Breast epithelium (tissue), 4 donors: ENCODE measurements around the gene SRSF9. TPM values are rescaled to one million over a fixed set of nuclear protein-coding genes. Genes with fewer than 3 reads are reported as not detected.
A peak's percentile ranks its signal among the peaks of the same experiment; 100 is the strongest.

Source experiments
- DNase-seq, 2 donors: peaks; one replicate each; pipeline ENCODE4 v3.0.0-alpha.2; 2019; ENCODE audit warnings: low spot score in 2 of 2
- H3K27ac ChIP-seq, 2 donors: fragments of 200-600 bp; sonication (generic) in 1 of 2; one replicate each; pipeline ENCODE4 v1.5.1; 2016 to 2019; ENCODE audit warnings: mild to moderate bottlenecking in 1 of 2
- H3K27me3 ChIP-seq, 2 donors: fragments of 200-600 bp; sonication (generic) in 1 of 2; one replicate each; pipeline versions ENCODE4 v1.5.1 to v1.6.0; 2017 to 2019; ENCODE audit warnings: control low read depth in 1 of 2, mild to moderate bottlenecking in 1 of 2
- H3K36me3 ChIP-seq: fragments of 200-600 bp; one replicate; pipeline ENCODE4 v1.5.1; 2019
- H3K4me1 ChIP-seq, 2 donors: fragments of 200-600 bp; sonication (generic); one replicate each; pipeline ENCODE4 v1.5.1; 2016 to 2019; ENCODE audit warnings: control low read depth in 1 of 2
- H3K4me3 ChIP-seq, 3 donors: fragments of 200-600 bp; sonication (generic); 1 replicate in 2 of 3; 2 replicates in 1 of 3; pipeline ENCODE4 v1.5.1; 2016 to 2019; ENCODE audit warnings: mild to moderate bottlenecking in 3 of 3, moderate library complexity in 2 of 3
- H3K9me3 ChIP-seq, 2 donors: fragments of 200-600 bp; sonication (generic) in 1 of 2; one replicate each; pipeline ENCODE4 v1.5.1; 2016 to 2019; ENCODE audit warnings: control low read depth in 1 of 2
- POLR2A ChIP-seq: fragments of 450-650 bp; IDR thresholded peaks from one replicate; pipeline ENCODE4 v1.6.1; 2016; ENCODE audit warnings: antibody characterized with exemption, mild to moderate bottlenecking, moderate library complexity
- POLR2AphosphoS5 ChIP-seq, 3 donors: sonication (generic); formaldehyde crosslinking; IDR thresholded peaks; one replicate each; pipeline ENCODE4 v1.6.1; 2017; ENCODE audit warnings: antibody characterized with exemption in 3 of 3
- intact Hi-C: fragments of 100-400 bp; cut with DNase I; formaldehyde crosslinking; loops from one replicate; pipeline ENCODE4 v1.15.1; 2023; ENCODE audit warnings: low total_unique reads
- total RNA-seq, 3 donors: library from RNA; depleted of rRNA; stranded (reverse); fragments of >200 nt; gene quantifications; one replicate each; pipeline ENCODE4 v1.1.0, GENCODE V29; 2016
- TF ChIP-seq, protein P1 (sequence below), 3 donors: fragments of 450-650 bp; IDR thresholded peaks; one replicate each; pipeline ENCODE4 v1.5.1; 2016 to 2017; ENCODE audit warnings: antibody characterized with exemption in 3 of 3, mild to moderate bottlenecking in 3 of 3, moderate library complexity in 3 of 3

Gene SRSF9
- total RNA-seq, 3 donors from 2014 or later = 65.9 to 97.3 (median 82.5) TPM

GRCh38 chr12:120466560-120467315, 2.8 kb downstream of the SRSF9 start:
- no peak for TF ChIP-seq POLR2AphosphoS5 (IDR thresholded peaks at IDR 0.05)
- TF ChIP-seq, protein P1, sequence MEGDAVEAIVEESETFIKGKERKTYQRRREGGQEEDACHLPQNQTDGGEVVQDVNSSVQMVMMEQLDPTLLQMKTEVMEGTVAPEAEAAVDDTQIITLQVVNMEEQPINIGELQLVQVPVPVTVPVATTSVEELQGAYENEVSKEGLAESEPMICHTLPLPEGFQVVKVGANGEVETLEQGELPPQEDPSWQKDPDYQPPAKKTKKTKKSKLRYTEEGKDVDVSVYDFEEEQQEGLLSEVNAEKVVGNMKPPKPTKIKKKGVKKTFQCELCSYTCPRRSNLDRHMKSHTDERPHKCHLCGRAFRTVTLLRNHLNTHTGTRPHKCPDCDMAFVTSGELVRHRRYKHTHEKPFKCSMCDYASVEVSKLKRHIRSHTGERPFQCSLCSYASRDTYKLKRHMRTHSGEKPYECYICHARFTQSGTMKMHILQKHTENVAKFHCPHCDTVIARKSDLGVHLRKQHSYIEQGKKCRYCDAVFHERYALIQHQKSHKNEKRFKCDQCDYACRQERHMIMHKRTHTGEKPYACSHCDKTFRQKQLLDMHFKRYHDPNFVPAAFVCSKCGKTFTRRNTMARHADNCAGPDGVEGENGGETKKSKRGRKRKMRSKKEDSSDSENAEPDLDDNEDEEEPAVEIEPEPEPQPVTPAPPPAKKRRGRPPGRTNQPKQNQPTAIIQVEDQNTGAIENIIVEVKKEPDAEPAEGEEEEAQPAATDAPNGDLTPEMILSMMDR (IDR thresholded peaks at IDR 0.05) = peak; percentile 13 to 37 (median 26)
- TF ChIP-seq POLR2A = no peak
- Histone ChIP-seq H3K4me3 (no peak overlapping the region), H3K4me1 (peaks cover 0 to 13% of the 10 kb centered on the region in 2 donors), H3K36me3 (peaks cover 8% of the 10 kb centered on the region), H3K9me3 (no peaks in the 10 kb centered on the region), H3K27ac (no peak overlapping the region), H3K27me3 (no peaks in the 10 kb centered on the region)
- intact Hi-C loops = no loop called here
- no peak for DNase-seq

DNA sequence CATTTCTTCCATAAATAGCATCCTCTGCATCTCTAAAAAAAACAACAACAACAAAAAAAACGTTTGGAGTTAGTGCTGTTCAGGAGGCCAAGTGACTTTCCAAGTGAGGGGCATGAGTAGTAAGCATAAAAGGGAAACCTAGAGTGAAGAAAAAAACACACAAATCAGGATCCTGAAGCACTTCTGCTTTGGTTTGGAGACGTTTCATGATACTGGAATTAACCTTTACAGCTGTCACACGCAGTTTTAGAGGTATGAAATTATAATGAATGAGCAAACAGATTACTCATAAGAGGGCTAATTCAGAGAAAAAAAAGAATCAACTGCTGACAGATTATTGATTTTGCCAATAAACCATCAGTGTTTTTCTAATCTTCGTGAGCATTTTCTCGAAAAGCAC, 3.8 kb downstream of the SRSF9 start:
- Histone ChIP-seq H3K27ac (no peak overlapping the region), H3K27me3 (no peaks in the 10 kb centered on the region), H3K4me3 (no peak overlapping the region), H3K36me3 (peaks cover 8% of the 10 kb centered on the region), H3K4me1 (peaks cover 0 to 13% of the 10 kb centered on the region in 2 donors), H3K9me3 (no peaks in the 10 kb centered on the region)
- DNase-seq = no peak
- intact Hi-C loops = no loop called here
- TF ChIP-seq POLR2AphosphoS5 (IDR thresholded peaks at IDR 0.05) (no peak), POLR2A (no peak)
- TF ChIP-seq, protein P1 (IDR thresholded peaks at IDR 0.05) = no peak

DNA sequence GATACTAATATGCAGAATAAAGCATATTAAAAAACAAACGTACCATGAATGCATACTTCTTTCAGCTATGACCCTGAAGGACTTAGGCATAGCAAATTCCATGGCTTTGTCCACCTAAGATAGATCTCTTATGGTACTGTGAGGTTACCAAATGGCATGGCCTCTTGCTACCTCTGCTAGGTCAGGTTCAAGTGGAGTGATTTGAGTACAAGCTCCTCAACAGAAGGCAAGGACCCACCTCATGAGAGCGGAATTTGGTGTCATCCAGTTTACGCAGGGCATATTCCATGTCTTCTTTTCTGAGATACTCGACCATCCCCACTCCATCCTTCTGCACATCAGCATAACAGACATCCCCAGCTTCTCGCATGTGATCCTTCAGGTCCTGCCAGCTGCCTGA, 5.8 kb downstream of the SRSF9 start:
- DNase-seq = no peak
- Histone ChIP-seq H3K4me3 (no peak overlapping the region), H3K27ac (no peak overlapping the region), H3K9me3 (no peaks in the 10 kb centered on the region), H3K36me3 (peaks cover 8% of the 10 kb centered on the region), H3K4me1 (peaks cover 0 to 8% of the 10 kb centered on the region in 2 donors), H3K27me3 (no peaks in the 10 kb centered on the region)
- TF ChIP-seq POLR2AphosphoS5 (IDR thresholded peaks at IDR 0.05) (no peak), POLR2A (no peak)
- TF ChIP-seq, protein P1 (IDR thresholded peaks at IDR 0.05) = no peak
- intact Hi-C loops = no loop called here

DNA sequence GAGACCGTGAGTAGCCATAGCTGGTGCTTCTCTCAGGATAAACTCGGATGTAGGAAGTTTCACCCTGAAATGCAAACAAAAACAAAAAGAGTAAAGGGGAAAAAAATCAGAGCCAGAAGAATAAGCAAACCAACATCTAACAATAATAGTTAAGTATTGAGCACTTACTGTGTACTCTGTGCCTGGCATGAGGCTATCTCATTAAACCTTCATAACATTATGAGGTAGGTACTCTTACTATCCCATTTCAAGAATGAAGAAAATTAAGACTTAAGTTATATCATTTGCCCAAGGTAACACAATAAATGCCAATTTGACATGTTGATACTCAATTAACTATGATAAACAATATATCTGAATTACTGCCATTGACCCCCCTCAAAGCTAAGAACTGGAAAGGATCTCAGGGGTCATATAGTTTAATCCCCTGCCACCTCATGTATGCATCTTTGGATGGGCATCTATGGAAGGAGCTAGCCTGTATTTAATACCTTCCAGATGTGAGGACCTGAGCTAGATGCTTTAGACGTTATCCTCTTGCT, 7.4 kb downstream of the SRSF9 start:
- Histone ChIP-seq H3K27ac (no peak overlapping the region), H3K27me3 (no peaks in the 10 kb centered on the region), H3K9me3 (no peaks in the 10 kb centered on the region), H3K36me3 (peaks cover 8% of the 10 kb centered on the region), H3K4me1 (peaks cover 0 to 8% of the 10 kb centered on the region in 2 donors), H3K4me3 (no peak overlapping the region)
- DNase-seq = no peak
- no peak for TF ChIP-seq POLR2AphosphoS5 (IDR thresholded peaks at IDR 0.05)
- TF ChIP-seq POLR2A = no peak
- TF ChIP-seq, protein P1 (IDR thresholded peaks at IDR 0.05) = no peak
- intact Hi-C loops = no loop called here

DNA sequence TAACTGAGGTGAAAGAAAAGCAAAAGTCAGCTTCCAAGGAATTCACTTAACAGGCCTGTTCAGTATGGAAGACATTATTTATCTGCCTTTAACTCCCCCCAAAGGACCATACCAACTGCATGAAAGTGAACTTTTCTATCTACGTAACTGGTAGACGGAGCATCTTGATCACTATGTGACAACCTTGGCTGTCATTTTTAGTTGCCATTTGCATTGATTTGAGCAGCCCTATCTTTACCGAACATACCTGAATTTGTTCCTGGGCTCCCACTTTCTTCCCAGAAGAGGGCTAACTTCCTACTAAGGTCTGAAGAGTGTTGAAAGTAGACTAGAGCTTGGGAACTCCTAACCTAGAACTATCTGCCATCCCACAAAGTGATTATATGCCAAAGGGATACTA, 9.4 kb downstream of the SRSF9 start:
- intact Hi-C loops = no loop called here
- Histone ChIP-seq H3K9me3 (no peaks in the 10 kb centered on the region), H3K27me3 (no peaks in the 10 kb centered on the region), H3K36me3 (peaks cover 8% of the 10 kb centered on the region), H3K4me3 (no peak overlapping the region), H3K4me1 (no peaks in the 10 kb centered on the region), H3K27ac (no peak overlapping the region)
- TF ChIP-seq POLR2AphosphoS5 (IDR thresholded peaks at IDR 0.05) (no peak), POLR2A (no peak)
- TF ChIP-seq, protein P1 (IDR thresholded peaks at IDR 0.05) = no peak
- no peak for DNase-seq
